ENCODE measurements around the gene VOPP1.

- TF ChIP-seq CTCF (IDR thresholded peaks at IDR 0.05; ENCODE audit: insufficient read depth, low read length, poor library complexity, severe bottlenecking) (no peak), EZH2phosphoT487 (conservative IDR thresholded peaks at IDR 0.05; ENCODE audit: low read length) (no peak)
Measured at GRCh38 chr7:55486991-55487390, 85.3 kb downstream of the VOPP1 start.
